HUES48 (cell line): ENCODE data around the gene KRT2.

Source experiments
- H3K27ac ChIP-seq: one replicate; pipeline ENCODE4 v1.7.0; 2013; ENCODE audit warnings: low read depth, low read length, inconsistent platforms
- H3K27me3 ChIP-seq: 2 replicates; pipeline ENCODE4 v1.6.1; 2013; ENCODE audit warnings: mild to moderate bottlenecking, low read length; ENCODE audit not compliant: control insufficient read depth, insufficient read depth
- H3K36me3 ChIP-seq: 2 replicates; pipeline ENCODE4 v1.6.1; 2013; ENCODE audit warnings: low read length; ENCODE audit not compliant: control insufficient read depth, insufficient read depth
- H3K4me1 ChIP-seq: 2 replicates; pipeline ENCODE4 v1.6.1; 2013; ENCODE audit warnings: mild to moderate bottlenecking, low read length; ENCODE audit not compliant: control insufficient read depth, insufficient read depth
- H3K4me3 ChIP-seq: 2 replicates; pipeline ENCODE4 v1.5.1; 2013; ENCODE audit warnings: mild to moderate bottlenecking, low read depth, low read length
- H3K9ac ChIP-seq: 2 replicates; pipeline ENCODE4 v1.6.1; 2013; ENCODE audit warnings: mild to moderate bottlenecking, low read depth, low read length, moderate library complexity
- H3K9me3 ChIP-seq: 2 replicates; pipeline ENCODE4 v1.6.1; 2013; ENCODE audit warnings: low read length; ENCODE audit not compliant: control insufficient read depth, insufficient read depth

KRT2 gene

DNA sequence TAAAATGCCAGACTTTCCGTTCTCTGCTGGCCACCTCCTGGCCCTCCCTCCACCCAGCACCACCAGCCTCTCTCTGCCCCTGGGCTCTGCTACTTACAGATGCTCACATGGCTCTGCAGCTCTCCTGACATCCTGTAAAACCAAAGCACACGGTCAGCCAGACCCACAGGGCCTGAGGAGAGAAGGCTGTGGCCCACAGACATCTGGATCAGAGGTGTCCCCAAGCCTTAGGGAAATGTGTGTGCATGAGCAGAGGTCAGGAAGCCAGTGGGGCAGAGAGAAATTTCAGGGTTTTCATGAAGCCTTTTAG lies 39.8 kb upstream of the KRT2 start:
- H3K9me3 ChIP-seq: no peaks in the 10 kb centered on the region
- H3K9ac ChIP-seq: no peak overlapping the region
- no peak overlapping the region for H3K27ac ChIP-seq
- H3K4me1 ChIP-seq: peaks cover 5% of the 10 kb centered on the region; the same call in 1 of the 2 replicates
- H3K36me3 ChIP-seq: no peaks in the 10 kb centered on the region
- peaks cover 29% of the 10 kb centered on the region for H3K27me3 ChIP-seq
- H3K4me3 ChIP-seq: no peak overlapping the region

DNA sequence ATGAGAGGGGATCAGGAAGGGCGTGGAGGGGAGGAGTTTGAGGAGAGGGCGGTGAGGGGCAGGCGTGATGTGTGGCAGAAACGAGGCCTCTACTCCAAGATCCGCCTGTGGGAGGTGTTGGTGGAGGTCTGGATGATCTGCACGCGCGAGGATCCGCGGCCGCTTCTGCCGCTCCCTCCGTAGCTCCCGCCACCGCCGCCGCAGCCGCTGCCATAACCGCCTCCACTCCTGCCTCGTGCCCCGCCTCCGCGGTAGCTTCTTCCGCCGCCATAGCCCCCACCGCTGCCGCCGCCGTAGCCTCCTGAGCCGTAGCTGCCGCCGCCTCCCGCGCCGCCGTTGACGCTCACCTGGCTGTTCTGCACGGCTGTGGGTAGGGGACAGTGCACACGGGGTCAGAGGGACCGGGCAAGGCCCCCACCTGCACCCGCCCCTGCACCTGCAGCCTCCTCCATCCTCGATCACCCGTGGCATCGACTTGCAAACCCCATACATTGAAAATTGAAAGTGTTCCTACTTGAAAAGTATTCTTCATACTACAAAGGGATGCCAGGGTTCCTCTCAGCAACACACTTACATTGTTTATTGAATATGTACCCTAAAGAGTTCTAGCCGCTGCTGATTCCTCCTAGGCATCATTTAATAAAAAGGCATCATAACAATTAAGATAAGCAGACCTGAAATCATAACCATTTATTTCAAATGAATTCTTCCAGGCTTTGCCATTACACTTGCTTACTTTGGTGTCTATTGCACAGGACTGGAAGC lies 39.2 kb upstream of the KRT2 start:
- peak overlapping the region; percentile 55 for H3K4me3 ChIP-seq
- no peak overlapping the region; the same call in 1 of the 2 replicates for H3K9ac ChIP-seq

DNA sequence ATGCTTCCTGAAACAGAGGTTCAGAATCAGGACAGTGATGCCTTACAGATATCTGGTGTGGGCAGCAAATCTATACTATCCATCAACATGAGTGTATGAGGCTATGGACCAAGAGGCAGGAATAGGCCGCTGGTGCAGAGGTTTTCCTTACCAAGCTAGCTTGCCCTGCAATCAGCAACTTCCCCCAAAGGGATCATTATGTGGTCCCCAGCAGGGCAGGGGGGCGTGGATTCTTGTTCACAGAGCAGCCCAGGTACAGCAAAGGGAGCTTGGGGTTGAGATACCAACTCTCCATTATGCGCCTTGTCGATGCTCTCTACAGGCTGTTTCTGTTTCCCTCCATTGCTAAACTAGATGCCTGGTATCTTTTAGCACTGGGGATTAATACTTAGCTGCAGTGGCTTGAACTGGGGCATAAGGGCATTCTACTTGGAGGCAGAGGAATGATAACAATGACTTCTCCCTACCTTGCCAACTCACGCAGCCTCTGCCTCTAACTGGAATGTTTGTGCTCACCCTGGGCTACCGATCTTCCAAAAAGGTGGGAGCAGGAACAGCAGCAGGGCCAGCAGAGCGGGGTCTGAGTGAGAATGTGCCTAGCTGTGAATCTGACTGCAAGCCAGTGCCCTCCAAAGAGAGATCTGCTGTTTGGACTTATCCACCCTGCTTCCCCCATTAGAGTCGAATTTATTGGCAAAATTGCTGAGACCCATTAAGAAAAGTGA lies 38.5 kb upstream of the KRT2 start:
- Histone ChIP-seq H3K9ac (no peak overlapping the region; the same call in 1 of the 2 replicates), H3K36me3 (no peaks in the 10 kb centered on the region), H3K4me3 (peak overlapping the region; percentile 55), H3K9me3 (no peaks in the 10 kb centered on the region), H3K27ac (no peak overlapping the region), H3K27me3 (peaks cover 29% of the 10 kb centered on the region), H3K4me1 (peaks cover 5% of the 10 kb centered on the region; the same call in 1 of the 2 replicates)

More for the DNA sequence above, 39.2 kb upstream of the KRT2 start:
- Histone ChIP-seq H3K27ac (no peak overlapping the region), H3K4me1 (peaks cover 5% of the 10 kb centered on the region; the same call in 1 of the 2 replicates), H3K36me3 (no peaks in the 10 kb centered on the region), H3K9me3 (no peaks in the 10 kb centered on the region), H3K27me3 (peaks cover 29% of the 10 kb centered on the region)

DNA sequence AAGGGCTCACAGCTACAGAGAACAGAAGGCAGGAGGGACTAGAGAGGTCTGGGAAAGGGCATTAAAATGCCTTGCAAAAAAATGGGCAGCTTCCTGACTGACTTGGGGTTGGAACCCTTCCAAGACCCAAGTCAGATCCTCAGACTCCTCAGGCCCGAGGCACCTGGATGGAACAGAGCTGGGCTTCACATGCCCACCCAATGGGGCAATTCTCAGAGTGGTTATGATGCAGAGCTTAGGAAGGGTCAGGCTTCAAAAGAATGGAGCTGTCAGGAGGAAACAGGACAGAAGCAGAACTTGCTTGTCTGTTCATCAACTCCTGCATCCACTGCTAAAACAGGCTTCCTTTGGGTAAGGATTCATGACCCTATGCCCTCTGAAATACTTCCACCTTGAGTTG lies 37.9 kb upstream of the KRT2 start:
- Histone ChIP-seq H3K9me3 (no peaks in the 10 kb centered on the region), H3K4me3 (no peak overlapping the region), H3K9ac (no peak overlapping the region), H3K36me3 (no peaks in the 10 kb centered on the region), H3K27me3 (peaks cover 29% of the 10 kb centered on the region), H3K4me1 (peaks cover 5% of the 10 kb centered on the region; the same call in 1 of the 2 replicates), H3K27ac (no peak overlapping the region)

DNA sequence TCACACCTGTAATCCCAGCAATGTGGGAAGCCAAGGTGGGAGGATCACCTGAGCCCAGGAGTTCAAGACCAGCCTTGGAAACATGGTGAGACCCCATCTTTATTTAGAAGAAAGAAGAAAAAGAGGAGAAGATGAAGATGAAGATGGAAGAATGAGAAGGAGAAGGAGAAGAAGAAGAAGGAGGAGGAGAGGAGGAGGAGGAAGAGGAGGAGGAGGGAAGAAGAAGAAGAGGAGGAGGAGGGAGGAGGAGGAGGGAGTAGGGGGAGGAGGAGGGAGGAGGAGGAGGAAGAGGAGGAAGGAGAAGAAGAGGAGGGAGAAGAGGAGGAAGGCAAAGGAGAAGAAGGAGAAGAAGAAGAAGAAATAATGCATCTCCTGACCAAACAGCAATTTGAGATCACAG lies 37.2 kb upstream of the KRT2 start:
- no peaks in the 10 kb centered on the region for H3K9me3 ChIP-seq
- no peak overlapping the region for H3K9ac ChIP-seq
- peaks cover 29% of the 10 kb centered on the region for H3K27me3 ChIP-seq
- H3K36me3 ChIP-seq: no peaks in the 10 kb centered on the region
- no peak overlapping the region for H3K4me3 ChIP-seq
- H3K4me1 ChIP-seq: peaks cover 5% of the 10 kb centered on the region; the same call in 1 of the 2 replicates
- no peak overlapping the region for H3K27ac ChIP-seq

DNA sequence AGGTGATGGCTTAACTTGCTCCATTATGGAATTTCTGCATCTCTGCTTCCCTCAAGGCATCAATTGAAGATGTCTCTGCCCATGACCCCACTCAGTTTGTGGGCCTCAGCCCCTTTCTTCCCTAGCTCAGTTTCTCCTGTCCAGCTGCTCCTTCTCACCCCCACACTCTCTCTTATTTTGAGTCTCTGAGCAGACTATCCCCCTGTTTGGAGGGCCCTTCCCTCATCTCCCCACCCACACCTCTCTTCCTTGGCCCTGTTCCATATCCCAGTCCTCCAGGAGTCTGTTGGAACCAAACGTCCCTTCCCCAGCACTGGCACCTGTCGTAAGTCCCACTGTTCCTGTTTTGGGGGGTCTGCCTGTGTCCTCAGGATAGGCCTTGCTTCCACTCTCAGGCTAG lies 36.5 kb upstream of the KRT2 start:
- Histone ChIP-seq H3K9ac (no peak overlapping the region), H3K9me3 (no peaks in the 10 kb centered on the region), H3K4me3 (no peak overlapping the region), H3K4me1 (peaks cover 5% of the 10 kb centered on the region; the same call in 1 of the 2 replicates), H3K27me3 (peaks cover 29% of the 10 kb centered on the region), H3K36me3 (no peaks in the 10 kb centered on the region), H3K27ac (no peak overlapping the region)

DNA sequence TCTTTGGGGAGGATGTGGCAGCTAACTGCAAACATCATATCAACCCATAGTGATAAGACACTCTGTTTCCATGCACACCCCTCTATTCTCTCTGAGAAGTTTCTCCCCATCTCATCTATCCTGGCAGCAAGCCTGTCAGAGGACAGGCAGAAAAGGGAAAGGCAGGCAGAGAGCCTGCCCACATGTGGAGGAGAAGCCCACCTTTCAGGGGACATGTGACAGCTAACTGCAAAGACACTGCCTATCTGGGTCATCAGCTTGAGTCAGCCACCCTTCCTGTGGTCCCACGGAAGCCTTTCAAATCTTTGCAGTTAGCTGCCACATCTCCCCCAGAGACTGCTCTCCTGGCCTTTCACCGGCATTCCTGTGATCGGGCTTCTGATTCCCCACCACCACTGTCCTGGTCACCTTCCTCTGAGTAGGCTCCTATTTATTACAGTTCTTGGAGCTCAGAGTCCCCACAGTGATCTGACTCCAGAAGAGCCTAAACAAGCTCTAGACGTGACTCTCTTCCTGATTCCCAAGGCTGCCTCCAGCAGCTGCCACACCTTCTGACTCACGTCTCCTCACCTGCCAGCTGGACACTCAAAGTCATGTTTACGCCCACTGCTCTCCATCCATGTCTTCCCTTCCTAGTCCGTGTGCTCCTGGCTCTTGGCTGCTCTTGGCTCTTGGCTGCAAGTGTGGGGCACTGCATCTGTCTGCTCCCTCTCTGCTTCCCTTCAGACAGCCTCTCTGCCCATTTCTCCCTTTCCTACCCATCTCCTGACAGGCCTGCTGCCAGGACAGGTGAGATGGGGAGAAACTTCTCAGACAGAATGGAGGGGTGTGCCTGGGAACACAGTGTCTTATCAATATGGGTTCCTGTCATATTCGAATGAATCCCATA lies 35.7 kb upstream of the KRT2 start:
- H3K4me1 ChIP-seq: peaks cover 5% of the 10 kb centered on the region; the same call in 1 of the 2 replicates
- H3K27ac ChIP-seq: no peak overlapping the region
- H3K27me3 ChIP-seq: peaks cover 29% of the 10 kb centered on the region

DNA sequence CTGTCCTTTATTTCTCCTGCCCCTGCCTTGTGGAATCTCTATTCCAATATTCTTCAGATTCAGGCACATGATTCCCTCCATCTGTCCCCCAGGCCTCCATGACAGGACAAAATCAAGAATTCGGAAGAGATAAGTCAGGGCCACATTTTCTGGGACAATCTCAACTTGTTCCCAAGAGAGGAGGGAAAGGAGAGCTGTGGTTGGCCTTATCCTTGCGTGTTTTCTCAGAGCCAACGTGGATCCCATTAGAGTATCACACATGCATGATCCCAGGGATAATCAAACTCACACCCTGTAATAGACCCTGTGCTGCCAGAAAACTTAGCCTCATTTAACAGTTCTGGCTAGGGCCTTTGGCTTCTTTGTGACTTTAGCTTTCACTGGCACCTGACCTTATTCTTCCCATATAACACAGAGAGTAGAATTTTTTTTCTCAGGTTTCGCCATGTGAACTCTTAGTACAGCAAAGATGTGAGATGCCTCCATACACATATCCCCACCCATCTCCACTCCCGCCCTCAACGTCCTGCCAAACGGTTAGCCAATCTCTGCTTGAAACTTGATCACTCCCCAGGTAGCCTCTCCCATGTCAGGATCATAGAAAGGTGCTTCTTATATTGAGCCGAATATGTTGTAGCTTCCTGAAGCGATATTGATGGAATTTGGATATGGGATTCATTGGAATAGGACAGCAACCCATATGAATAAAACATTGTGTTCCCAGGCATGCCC lies 34.9 kb upstream of the KRT2 start:
- Histone ChIP-seq H3K27ac (no peak overlapping the region), H3K27me3 (peaks cover 25% of the 10 kb centered on the region), H3K36me3 (no peaks in the 10 kb centered on the region), H3K9ac (no peak overlapping the region), H3K4me3 (no peak overlapping the region), H3K4me1 (peaks cover 5% of the 10 kb centered on the region; the same call in 1 of the 2 replicates), H3K9me3 (no peaks in the 10 kb centered on the region)

More for the DNA sequence above, 35.7 kb upstream of the KRT2 start:
- Histone ChIP-seq H3K4me3 (no peak overlapping the region), H3K36me3 (no peaks in the 10 kb centered on the region), H3K9ac (no peak overlapping the region), H3K9me3 (no peaks in the 10 kb centered on the region)

DNA sequence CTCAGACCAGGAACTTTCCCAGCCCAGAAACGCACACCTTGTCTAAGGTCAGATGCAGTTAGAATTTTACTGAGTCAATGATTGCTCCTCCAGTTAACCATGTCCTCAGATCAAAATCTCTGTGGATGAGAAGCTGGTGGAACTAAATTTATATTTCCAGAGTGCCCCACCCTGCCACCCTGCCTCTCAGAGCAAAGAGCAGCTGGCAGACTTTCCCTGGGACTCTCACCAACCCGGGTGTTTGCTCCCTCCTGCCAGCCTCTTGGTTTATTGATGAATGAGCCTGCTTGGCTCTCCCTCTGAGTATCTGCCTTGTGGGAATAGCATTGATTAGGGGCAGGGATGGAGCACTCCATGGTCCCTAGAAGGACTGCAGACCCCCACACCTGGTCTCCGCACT lies 34.1 kb upstream of the KRT2 start:
- H3K36me3 ChIP-seq: no peaks in the 10 kb centered on the region
- no peaks in the 10 kb centered on the region for H3K9me3 ChIP-seq
- peaks cover 16% of the 10 kb centered on the region for H3K27me3 ChIP-seq
- H3K9ac ChIP-seq: no peak overlapping the region
- no peak overlapping the region for H3K4me3 ChIP-seq
- H3K27ac ChIP-seq: no peak overlapping the region
- peaks cover 5% of the 10 kb centered on the region; the same call in 1 of the 2 replicates for H3K4me1 ChIP-seq

DNA sequence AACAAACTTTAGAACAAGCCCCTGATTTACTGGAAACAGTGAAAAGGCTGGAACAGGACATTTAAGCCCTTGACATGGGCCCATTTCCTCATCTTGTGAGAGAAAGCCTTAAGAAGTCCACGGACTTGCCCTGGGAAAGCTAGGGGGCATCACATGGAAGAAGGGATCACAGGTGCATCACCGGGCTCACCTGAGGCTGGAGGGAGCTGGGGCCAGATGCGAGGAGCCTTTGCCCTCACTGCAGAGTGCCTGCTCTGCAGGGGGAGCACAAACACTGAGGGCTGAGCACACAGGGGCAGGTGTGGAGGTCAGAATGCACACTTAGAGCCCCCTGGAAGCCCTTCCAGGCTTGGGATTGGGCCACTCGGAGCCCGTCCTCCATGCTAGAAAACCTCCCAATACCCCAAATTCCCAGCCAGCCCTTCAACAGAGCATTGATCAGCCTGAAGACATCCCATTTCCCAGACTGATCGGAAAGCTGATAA lies 33.4 kb upstream of the KRT2 start:
- Histone ChIP-seq H3K27me3 (peaks cover 10% of the 10 kb centered on the region), H3K9ac (no peak overlapping the region), H3K36me3 (no peaks in the 10 kb centered on the region), H3K4me3 (no peak overlapping the region), H3K9me3 (no peaks in the 10 kb centered on the region), H3K27ac (no peak overlapping the region), H3K4me1 (0 out of 2 replicates have a peak, but pooled peaks cover under 1% of the 10 kb centered on the region)
